IPS-11a (cell line): ENCODE results near the gene RASSF4.

Source experiments
- H3K4me3 ChIP-seq: one replicate; pipeline ENCODE4 v1.5.1; 2013; ENCODE audit warnings: low read depth, low read length, control low read depth

RASSF4 gene

DNA sequence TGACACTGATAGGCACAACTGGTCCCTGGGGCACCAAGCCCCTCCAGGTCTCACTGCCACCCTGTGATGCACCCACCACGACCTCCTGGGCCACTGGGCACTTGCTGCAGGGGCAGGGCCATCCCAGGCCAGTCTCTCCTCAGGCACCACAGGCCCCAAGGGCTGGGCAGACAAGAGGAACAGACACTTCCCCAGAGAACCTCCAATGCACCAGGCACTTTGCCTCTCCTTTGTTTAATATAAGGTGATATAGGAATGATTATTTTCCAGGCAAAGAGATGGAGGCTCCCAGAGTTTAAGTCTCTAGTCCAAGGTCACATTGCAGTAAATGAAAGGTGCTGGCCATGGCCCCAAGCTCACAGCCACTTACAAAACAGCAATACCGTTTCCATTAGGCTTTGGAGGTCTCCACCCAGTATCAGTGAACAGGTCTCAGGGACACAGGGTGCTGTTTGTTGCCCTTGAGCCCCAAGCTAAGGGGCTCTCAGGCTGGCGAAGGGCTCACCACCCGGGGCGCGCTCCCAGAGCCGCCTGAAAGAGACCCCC is 14.6 kb downstream of the RASSF4 start:
- no peak overlapping the region for H3K4me3 ChIP-seq

DNA sequence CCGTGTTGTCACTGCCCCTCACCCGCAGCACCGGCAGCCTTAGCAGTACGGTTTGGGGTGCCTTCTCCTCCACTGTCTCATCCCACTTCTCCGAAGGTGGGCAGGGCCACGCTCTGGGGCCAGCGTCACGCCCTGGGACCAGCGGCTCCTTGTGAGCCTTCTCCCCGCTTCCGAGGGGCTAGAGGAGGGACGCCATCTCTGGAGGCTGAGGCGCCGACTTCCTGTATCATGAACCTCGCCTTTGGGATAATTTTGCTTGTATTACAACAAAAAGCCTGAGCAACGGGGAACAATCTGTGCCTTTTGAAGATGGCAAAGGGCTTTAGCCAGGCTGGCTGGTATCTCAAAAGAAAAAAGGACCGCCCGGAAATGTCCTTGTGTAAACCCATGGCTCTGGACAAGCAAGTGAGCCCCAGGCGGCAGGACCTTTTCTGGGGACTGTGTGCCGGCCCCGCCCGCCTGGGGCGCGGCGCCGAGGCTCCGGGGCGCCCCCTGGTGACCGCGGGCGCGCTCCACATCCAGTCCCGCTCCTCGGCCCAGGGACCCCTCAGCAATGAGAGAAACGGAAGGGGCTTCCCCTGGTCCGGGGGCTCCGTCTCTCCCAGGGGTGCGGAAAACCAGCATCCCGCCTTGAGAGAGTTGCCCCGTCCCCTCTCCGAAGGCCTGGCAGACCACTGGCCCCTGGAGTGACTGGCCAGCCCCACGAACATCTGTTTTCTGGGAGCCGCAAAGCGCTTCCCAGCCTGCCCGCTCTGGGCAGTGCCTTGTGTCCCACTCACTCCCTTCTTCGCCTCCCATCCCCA is 15.2 kb downstream of the RASSF4 start:
- H3K4me3 ChIP-seq = peak overlapping the region; percentile 45

DNA sequence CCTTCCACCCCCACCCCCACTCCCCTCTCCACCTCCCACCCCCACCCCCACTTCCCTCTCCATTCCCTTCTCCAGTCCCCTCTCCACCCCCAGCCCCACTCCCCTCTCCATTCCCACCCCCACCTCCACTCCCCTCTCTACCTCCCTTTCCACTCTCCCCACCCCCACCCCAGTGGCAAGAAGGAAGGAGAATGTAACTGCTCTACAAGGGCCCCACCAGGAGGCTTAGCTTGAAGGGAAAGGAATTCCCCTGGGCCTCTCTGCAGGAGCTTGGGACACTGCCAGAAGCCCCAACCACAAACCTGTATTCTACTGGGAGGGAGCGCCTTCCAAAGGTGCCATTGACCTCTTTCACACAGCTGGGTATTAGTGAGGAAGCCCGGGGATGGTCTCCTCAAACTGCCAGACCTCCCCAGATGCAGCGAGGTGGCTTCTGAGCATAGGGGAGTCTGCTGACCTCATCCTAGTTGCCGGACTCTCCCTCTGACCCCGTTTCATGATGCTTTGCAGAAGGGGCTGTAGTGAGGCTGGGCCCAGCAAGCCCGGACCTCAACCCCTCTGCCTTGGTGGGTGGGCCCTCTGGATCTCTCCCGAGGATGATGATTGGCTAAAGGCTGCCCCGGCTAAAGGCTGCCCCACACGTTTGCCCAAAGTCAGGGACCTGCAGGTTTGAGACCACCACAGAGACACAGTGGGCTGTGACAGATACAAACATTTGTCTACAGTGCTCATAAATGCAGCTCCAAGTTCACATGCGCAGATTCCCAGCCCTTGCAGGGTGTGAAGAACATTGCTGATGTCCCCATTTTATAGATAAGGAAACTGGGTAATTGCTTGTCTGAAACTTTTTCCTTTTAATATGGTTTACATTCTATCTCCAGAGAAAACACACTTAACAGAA is 16.1 kb downstream of the RASSF4 start:
- H3K4me3 ChIP-seq = no peak overlapping the region

DNA sequence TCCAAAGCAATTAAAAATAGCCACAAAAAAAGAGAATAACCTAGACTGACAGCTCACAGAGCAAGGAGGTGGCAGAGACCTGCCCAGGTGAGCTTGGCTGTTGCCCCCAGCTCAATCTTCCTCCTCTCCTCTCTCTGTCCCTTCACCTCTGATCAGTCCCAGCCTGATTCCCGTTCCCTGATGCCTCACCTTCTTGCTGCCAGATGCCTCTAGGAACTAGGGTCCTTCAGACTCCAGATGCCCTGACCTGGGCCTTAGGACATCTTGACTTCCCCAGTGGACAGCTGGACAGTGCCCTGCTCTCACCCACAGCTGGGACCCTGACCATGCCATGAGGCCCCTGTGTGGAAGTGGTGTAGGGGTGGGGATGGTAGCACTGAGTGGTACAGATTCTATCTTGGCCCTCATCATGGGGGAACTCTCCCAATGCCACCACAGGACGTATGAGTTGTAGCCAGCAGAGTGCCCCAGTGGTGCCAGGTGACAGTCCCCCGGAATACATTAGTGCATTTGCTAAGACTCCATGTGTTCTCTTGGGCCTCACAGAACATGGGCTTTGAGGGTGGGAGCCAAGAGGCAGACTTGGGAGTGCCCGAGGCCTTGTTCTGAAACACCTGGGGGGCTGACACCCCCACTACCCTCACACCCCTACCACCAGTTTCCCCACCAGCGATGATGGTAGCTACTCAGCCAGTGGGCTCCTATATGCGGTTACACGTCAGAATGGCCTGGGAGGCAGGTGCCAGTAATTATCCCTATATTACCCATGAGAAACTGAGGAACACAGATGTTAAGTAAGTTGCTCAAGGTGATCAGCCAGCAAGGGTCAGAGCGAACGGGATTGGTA is 17.0 kb downstream of the RASSF4 start:
- H3K4me3 ChIP-seq = no peak overlapping the region

DNA sequence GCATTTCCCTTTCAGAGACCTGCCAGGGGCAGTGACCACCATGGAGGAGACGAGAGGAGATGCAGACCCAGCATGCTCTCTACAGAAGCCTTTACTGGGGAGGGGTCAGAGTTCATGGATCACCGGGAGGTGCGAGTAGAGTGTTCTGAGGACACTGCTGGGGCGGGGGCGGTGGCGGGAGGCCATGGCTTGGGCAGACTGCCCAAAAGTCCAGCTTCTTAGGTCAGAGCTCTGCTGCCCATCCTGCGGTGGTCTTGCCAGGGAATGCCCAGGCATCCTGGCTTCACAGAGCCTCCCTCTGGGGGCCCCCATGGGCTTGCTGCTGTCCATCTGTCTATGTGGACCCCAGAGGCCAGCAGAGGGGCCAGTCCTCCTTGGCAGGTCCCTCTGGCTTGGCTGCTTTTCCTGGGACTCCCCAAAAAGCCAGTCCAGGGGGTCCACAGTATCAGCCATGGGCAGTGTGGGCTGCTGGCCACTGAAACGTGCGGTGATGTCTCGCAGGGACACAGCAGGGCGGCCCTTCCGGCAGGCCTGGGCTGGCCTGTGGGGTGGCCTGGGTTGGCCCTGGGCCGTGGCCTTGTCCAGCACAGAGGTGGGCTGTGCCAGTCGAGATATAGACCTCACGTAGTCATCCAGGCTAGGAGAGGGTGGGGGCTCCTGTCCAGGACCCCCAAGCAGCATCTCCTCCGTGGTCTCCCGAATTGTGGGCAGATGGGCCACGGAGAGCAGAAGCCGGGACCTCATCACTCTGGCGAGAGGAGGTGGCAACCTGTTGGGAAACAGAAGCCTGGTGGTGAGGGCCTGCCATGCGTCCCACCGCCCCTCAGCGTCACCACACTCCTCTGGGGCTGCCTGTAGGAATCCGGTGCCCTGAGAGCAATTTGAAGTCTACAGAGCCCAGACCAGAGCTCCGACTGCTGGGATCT is 17.9 kb downstream of the RASSF4 start:
- H3K4me3 ChIP-seq = no peak overlapping the region

DNA sequence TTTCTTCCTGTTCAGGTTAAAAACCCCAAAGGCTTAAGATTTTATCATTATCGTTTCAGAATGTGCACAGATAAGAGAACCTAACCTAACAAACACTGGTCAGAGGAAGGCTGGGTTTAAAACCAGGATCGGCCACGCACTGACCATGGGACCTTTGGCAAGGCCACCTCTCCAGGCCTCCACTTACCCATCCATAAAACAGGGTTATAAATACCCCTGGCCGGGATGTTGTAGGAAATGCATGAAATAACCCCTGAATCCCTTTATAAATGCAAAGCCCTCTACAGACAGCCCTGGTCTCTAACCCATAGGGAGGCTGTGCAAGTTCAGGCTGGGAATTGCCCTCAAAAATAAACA is 18.6 kb downstream of the RASSF4 start:
- no peak overlapping the region for H3K4me3 ChIP-seq

DNA sequence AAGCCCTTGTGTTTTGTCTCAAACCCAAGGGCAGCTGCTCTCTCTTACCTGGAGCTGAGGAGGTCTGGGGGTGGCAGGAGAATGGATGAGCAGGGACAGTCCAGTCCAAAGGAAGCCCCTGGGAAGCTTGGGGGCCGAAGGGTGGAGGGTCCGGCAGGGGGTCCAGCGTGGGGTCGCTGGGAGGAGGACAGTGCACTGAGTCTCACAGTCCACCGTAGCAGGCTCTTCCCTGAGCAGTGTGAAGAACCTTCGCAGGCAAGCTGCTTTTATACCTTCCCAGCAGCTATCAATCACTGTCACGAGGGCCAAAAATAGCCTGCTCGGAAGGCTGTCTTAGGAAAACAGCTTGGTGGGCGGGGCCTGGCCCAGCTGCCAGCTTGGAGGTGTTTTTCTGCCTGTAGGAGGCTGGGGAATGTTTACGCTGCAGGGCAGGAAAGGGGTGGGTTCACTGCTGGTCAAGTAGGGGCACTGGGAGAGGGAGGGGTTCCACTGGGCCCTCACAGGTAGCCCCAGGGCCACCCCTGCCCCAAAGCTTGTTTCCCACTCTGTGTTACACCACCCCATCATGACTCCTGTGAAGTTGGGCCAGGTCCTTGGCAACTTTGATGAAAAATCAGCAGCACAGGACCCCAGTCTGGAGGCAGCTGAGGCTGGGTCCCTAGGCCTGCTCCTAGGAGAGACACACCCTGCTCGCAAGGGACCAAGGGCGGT is 19.1 kb downstream of the RASSF4 start, which contains the start of gene DEPP1:
Gene DEPP1 (minus strand): TSS at position 240 of the 711 bp plus-strand sequence. CDS start 779 bp downstream, outside the sequence.
- H3K4me3 ChIP-seq = no peak within 1 kb of the TSS

DNA sequence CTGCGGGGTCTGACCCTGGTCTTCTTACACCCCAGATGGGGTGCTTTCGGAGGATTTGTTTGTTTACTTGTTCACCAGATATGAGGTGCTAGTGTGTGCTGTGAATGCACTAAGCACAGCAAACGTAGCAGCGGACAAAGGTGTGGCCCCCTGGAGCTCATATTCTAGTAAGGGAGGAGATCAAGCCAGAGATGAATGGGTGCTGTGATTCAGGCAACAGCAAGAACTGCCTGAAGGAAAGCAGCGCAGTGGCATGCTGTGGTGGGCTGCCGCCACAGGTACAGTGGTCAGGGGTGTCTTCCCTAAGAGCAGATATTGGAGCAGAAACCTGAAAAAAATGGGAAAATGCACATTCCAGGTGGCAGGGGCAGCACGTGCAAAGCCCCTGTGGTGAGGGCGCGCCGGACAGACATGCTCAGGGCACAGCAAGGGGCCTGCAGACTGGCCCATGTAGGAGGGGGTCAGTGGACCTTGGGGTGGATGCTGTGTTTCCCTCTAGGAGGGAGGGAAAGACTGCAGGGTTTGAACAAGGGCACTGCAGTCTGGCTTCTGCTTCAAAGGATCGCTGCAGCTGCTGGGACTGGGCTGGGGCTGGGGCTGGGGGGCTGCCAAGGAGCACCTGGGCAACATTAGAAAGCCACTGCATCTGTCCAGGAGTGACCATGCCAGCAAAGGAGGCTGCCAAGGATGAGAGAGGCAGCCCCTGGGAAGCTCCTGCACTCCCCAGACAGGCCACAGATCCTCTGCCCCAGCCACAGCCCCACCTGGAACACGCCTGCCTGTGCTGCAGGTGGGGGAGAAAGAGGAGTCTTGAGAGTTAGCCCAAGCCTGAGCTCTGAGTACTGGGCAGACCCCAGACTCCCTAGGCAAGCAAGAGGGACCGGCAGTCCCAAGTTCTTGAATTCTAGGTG is 19.9 kb downstream of the RASSF4 start:
- H3K4me3 ChIP-seq = no peak overlapping the region

DNA sequence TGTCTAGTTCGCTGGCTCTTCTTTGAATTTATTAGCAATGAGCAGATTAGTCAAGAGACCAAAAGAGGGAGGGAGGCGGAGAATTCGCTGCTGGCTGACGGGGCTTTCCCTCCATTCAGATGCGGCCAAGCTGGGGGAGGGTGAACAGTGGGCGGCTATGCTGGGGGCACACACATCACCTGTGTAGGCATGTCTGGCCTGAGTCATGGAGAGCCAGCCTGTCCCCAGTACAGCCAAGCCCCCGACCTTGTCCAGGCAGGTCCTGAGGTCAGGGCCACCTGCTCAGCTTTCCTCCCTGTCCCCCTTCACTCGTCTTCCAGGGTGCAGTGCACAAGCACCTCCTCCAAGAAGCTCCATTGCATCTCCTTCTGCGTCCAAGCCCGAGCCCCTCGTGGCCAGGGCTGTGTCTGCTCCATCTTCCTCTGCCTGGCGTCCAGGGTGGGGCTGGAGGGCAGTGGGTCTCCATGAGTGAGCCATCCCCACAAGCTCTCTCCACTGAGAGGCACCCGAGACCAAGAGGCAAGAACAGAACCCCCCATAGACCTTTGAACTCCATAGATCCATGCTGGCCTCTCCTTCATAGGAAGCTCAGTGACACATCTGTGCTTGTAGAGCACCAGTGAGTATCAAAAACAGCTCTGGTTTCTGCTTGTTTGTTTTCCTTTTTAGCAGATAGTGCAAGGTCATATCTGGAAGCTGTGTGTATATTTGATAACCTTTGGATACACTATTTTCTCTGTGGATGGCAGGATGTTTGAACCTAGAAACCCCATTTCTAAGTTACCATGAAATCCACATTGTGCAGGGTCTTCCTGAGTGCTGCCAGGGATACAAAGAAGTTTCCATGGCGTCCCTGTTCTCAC is 20.9 kb downstream of the RASSF4 start:
- no peak overlapping the region for H3K4me3 ChIP-seq

DNA sequence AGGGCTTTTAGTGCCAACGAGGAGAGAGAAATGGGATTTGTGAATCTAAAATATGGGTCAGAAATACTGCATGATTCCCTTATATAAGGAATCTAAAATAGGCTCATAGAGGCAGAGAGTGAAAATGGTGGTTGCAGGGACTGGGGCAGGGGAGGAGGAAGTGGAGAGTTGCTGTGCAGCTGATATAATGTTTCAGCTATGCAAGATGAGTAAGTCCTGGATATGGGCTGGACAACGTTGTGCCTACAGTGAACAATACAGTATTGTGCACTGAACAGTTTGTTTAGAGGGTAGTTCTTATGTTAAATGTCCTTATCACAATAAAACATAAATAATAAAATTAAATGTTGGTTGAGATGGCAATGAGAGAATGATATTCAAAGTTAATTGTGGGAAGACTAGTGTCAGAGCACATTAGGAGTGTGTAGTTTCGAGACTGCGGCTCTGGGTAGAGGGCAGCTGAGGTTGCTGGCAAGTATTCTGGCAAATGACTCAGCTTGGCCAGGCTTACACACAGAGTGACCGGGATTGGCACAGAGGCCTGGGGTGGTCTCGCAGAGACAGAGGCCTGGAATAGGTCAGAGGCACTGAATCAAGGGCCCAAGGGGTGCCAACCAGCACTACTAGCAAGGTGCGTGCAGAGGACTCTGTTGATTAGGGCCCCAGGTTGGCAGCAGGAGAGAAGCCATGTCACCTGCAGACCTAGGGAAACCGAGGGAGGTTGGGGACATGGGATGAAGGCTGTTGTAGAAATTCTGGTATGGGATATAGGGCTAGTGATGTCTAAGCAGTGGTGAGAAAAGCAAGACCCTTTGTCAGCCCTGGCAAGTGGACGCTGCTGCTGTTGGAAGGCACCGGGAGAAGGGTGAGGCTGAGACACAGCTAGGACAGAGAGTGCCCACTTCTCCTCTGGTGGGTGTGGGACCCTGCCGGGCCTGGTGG is 21.8 kb downstream of the RASSF4 start:
- H3K4me3 ChIP-seq = no peak overlapping the region

DNA sequence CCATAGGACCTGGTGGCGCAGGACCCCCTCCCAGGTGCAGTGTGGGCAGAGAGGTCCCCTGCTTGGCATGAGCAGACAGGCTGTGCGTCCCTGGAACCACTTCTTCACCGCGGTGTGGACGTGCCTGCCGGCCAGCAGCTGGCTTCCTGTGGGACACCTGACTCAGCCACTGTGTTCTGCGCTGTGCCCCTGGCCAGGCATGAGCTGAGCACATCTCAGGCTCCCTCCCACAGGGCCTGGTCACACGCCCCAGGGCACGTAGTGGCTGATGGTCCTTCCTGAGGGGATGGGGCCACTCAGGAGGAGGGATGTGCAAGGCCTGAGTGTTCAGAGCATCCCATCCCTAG is 22.5 kb downstream of the RASSF4 start:
- no peak overlapping the region for H3K4me3 ChIP-seq

DNA sequence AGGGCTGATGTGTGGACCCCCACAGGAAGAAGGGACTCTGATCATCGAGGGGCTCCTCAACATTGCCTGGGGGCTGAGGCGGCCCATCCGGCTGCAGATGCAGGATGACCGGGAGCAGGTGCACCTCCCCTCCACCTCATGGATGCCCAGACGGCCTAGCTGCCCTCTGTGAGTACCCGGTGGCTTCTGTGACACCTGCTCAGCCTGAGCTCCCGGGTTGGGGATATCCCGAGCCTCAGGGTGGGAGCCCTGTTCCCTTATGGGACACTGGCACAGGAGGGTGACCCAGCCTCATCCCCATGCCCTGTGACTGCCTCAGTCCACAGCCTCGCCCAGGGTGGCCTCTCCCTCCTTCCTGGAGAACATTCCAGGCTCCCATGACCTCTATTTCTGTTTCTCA is 22.9 kb downstream of the RASSF4 start:
- no peak overlapping the region for H3K4me3 ChIP-seq

DNA sequence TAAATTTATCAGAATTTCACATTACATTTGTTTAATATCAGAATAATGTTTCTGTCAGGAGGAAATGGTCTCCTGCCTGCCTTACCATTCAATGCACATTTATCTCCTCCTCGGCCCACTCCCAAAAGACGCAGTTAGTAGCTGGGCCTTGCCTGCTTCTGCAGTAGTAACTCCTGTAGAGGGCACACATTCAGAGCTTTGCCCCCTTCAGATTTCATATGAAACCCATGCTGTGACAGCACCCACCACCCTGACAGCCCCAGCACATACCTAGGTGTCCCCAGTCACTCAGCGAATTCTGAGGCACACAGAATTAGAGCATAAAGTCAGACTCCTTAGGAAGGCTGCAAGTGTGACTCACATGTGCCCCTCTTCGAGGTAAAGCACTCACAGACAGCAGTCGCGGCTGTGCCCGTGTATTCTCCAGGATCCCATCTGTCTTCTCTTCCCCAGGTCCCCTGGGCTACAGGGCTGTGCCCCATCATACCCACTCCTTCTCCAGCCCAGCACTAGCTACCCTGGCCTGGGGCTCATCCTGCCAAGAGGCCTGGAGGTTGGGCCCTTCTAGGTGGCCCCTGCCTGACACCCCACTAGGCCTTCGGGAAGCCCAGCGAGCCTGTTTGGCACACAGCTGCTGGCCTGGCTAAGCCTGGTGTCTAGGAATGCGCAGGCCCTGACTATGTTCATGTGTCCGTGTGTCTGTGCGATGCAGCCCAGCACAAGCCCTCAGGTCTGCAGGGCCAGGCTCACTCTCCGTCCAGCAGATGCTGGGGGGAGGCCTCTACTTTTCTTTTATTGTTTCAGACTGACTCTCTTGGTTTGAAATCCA is 23.7 kb downstream of the RASSF4 start:
- no peak overlapping the region for H3K4me3 ChIP-seq

DNA sequence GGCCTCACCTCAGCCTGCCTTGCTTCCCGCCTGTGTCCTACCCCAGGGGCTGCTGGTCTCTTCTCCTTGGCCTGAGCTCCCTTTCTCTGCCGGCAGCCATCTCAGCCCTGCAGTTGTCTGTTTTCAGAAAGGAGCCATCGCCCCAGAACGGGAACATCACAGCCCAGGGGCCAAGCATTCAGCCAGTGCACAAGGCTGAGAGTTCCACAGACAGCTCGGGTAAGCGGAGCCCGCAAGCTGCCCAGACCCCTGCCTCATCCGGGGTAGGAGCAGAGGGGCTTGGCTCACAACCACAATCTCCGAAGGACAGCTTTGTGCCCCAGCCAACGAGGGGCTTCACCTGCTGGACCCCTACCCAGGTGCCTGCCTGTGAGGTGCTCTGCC is 24.3 kb downstream of the RASSF4 start:
- H3K4me3 ChIP-seq = no peak overlapping the region

DNA sequence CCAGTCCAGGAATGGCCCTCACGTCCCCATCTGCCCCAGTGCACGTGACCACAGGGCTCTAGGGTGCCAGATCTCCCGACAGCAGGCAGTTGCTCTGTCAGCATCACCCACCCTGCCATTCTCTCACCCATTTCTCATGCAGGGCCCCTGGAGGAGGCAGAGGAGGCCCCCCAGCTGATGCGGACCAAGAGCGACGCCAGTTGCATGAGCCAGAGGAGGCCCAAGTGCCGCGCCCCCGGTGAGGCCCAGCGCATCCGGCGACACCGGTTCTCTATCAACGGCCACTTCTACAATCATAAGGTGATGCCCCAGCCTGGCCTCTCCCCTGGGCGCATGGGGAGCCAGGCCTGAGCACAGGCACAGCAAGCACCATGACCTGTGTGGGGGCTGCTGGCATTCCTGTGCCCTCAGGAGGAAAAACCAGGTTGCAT is 25.1 kb downstream of the RASSF4 start:
- no peak overlapping the region for H3K4me3 ChIP-seq
